A673 (cell line): Measurements from ENCODE around the gene TCF3. TPM values are rescaled to one million over a fixed set of nuclear protein-coding genes. Genes with fewer than 3 reads are reported as not detected.
"Not testable (repeated sequence)": the region's sequence is repeated elsewhere in the genome, so short reads cannot be mapped to it uniquely, and the experiment has no call there.

Source experiments
- BruUV-seq: library from RNA; stranded (reverse); fragments of 400-500 nt; replicated peaks from 2 replicates; lab custom pipeline; 2021; lab: Mats Ljungman, UMichigan
- CTCF ChIA-PET: fragments of 300-600 bp; sonication (Branson Sonifier 250); formaldehyde crosslinking; loops from one replicate; lab custom pipeline; 2022; ENCODE audit warnings: antibody characterized with exemption; lab: Charles Lee
- POLR2A ChIA-PET: fragments of 300-600 bp; sonication (Branson Sonifier 250); formaldehyde crosslinking; loops from one replicate; lab custom pipeline; 2022; ENCODE audit warnings: antibody characterized with exemption; ENCODE audit not compliant: low non-redundant PET; lab: Charles Lee
- DNase-seq: peaks from one replicate; pipeline ENCODE4 v3.0.0-alpha.2; 2015; ENCODE audit warnings: low spot score
- H3K27ac ChIP-seq: fragments of 200-600 bp; sonication (generic); 2 replicates; pipeline ENCODE4 v1.5.1; 2016; ENCODE audit warnings: mixed run types, low read depth, mild to moderate bottlenecking, mixed read lengths, antibody characterized with exemption, low read length; ENCODE audit not compliant: poor library complexity, severe bottlenecking
- H3K27me3 ChIP-seq: fragments of 200-600 bp; sonication (generic); replicated peaks from 2 replicates; pipeline ENCODE4 v1.6.1; 2017; ENCODE audit warnings: mixed run types, low read depth, mild to moderate bottlenecking, mixed read lengths, antibody characterized with exemption, low read length; ENCODE audit not compliant: insufficient read depth, poor library complexity
- H3K36me3 ChIP-seq: fragments of 200-600 bp; sonication (generic); 2 replicates; pipeline ENCODE4 v1.6.1; 2016; ENCODE audit warnings: mixed run types, mild to moderate bottlenecking, mixed read lengths, antibody characterized with exemption, low read length; ENCODE audit not compliant: insufficient read depth, poor library complexity, severe bottlenecking
- H3K4me1 ChIP-seq: fragments of 200-600 bp; sonication (generic); 2 replicates; pipeline ENCODE4 v1.6.1; 2017; ENCODE audit warnings: mixed run types, mild to moderate bottlenecking, mixed read lengths, antibody characterized with exemption, low read length; ENCODE audit not compliant: insufficient read depth, poor library complexity, severe bottlenecking
- H3K4me3 ChIP-seq: fragments of 200-600 bp; sonication (generic); 2 replicates; pipeline ENCODE4 v1.5.1; 2016; ENCODE audit warnings: low read depth, mixed run types, mild to moderate bottlenecking, mixed read lengths, low read length; ENCODE audit not compliant: poor library complexity, severe bottlenecking
- H3K9me3 ChIP-seq: fragments of 200-600 bp; sonication (generic); 2 replicates; pipeline ENCODE4 v1.6.1; 2016; ENCODE audit warnings: mixed run types, low read depth, mild to moderate bottlenecking, mixed read lengths, antibody characterized with exemption, low read length; ENCODE audit not compliant: poor library complexity, severe bottlenecking
- EZH2 ChIP-seq: fragments of 200-600 bp; sonication (generic); IDR thresholded peaks from 2 replicates; pipeline ENCODE4 v1.6.1; 2017; ENCODE audit warnings: borderline replicate concordance, low read depth, mild to moderate bottlenecking, mixed read lengths, antibody characterized with exemption, low read length; ENCODE audit not compliant: poor library complexity, severe bottlenecking
- intact Hi-C: fragments of 100-400 bp; cut with micrococcal nuclease; formaldehyde crosslinking; loops from one replicate; pipeline ENCODE4 v1.10.0; 2022; ENCODE audit not compliant: unreplicated experiment
- total RNA-seq: library from RNA; stranded (reverse); gene quantifications from 2 replicates; pipeline ENCODE4 v1.2.3, GENCODE V29; 2021
- TF ChIP-seq, protein P1 (sequence below): fragments of 300-800, 200-600 bp; sonication (generic); conservative IDR thresholded peaks from 2 replicates; pipeline ENCODE4 v1.5.1; 2017; ENCODE audit warnings: low read depth, mild to moderate bottlenecking, antibody characterized with exemption, low read length, moderate library complexity, mixed read lengths

The TCF3 gene
- total RNA-seq, 1 experiment from 2014 or later, result 333 TPM

DNA sequence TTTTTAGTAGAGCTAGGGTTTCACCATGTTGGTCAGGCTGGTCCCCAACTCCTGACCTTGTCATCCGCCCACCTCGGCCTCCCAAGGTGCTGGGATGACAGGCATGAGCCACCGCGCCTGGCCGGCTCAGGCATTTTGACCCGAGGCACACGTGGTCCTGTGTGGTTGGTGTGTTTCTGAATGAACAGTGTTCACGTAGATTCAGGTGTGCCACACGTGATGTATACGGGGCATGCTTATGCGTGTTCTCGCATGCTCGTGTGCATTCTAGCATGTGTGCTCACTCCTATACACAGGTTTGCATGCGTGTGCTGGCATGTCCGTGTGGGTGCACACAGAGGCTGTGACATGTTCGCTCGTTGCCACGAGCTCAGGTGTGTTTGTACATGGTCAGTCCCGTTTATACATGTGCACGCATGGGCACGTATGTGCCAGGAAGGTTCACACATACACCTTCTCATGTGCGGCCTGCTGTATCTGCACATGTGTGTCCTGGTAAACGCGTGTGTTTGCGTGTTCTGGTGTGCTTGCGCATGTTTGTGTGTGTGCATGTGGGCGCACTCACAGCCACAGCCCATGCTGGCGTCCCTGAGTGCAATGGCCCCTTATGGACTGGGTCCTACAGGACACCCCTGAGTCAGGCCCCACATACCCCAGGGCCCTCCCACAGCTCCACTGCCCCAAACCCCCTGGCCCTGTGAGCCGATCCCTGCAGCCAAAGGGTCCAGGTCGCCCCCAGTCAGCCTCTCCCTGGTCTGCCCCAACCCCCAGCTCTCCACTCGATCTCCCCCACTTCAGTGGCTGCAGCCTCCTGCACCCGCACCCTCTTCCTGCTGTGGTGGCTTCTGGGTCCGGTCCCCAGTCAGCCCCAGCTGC is 20.6 kb upstream of the TCF3 start:
- ChIA-PET POLR2A (no interaction called here), CTCF (interaction anchor here (0.7 to 1.4 kb wide), 6 partner anchors 22 to 153 kb away, joined by 3 to 8 read pairs (median 6); partner anchors contain the start of gene UQCR11)
- no peaks in the 10 kb centered on the region for H3K9me3 ChIP-seq
- H3K4me3 ChIP-seq, result no peak overlapping the region
- H3K27ac ChIP-seq, result no peak overlapping the region
- H3K36me3 ChIP-seq, result no peaks in the 10 kb centered on the region
- no peak for TF ChIP-seq EZH2
- TF ChIP-seq, protein P1, sequence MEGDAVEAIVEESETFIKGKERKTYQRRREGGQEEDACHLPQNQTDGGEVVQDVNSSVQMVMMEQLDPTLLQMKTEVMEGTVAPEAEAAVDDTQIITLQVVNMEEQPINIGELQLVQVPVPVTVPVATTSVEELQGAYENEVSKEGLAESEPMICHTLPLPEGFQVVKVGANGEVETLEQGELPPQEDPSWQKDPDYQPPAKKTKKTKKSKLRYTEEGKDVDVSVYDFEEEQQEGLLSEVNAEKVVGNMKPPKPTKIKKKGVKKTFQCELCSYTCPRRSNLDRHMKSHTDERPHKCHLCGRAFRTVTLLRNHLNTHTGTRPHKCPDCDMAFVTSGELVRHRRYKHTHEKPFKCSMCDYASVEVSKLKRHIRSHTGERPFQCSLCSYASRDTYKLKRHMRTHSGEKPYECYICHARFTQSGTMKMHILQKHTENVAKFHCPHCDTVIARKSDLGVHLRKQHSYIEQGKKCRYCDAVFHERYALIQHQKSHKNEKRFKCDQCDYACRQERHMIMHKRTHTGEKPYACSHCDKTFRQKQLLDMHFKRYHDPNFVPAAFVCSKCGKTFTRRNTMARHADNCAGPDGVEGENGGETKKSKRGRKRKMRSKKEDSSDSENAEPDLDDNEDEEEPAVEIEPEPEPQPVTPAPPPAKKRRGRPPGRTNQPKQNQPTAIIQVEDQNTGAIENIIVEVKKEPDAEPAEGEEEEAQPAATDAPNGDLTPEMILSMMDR, result no peak
- DNase-seq, result no peak
- intact Hi-C loops, result loop anchor here (2.0 to 5.0 kb wide), 3 partner anchors 94 to 174 kb away; partner anchors contain the start of gene REXO1
- peaks cover 21% of the 10 kb centered on the region for H3K4me1 ChIP-seq
- no TSS peak for BruUV-seq
- no peaks in the 10 kb centered on the region for H3K27me3 ChIP-seq

DNA sequence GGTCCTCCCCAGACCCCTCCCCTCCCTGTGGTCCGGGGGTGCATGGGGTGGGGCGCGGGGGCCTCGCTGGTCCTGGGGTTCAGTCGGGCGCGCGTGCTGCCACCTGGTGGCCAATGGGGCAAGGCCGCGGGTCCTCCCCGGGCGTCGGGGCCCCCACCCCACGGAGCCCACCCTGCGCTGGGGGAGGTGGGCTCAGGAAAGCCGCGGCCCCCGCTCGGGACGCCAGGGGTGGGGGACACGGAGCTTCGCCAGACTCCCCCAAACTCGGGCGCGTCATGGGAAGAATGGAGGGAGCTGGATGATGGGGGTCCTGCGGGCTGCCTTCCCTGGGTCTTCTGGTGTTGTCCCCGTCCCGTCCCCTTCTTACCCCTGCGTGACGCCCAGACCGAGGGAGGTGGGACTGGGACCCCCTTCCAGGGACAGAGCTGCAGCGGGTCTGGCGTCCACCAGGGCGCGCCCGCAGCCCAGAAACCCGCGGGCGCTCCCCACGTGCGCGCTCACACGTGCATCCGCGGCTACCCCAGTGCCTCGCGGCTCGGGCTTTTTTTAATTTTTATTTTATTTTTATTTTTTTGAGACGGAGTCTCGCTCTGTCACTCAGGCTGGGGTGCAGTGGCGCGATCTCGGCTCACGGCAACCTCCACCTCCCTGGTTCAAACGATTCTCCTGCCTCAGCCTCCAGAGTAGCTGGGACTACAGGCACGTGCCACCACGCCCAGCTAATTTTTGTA is 19.8 kb upstream of the TCF3 start:
- CTCF ChIA-PET, result interaction anchor here (0.5 to 1.4 kb wide), 7 partner anchors 21 to 181 kb away, joined by 3 to 8 read pairs (median 4); partner anchors contain the start of genes REEP6 and UQCR11

DNA sequence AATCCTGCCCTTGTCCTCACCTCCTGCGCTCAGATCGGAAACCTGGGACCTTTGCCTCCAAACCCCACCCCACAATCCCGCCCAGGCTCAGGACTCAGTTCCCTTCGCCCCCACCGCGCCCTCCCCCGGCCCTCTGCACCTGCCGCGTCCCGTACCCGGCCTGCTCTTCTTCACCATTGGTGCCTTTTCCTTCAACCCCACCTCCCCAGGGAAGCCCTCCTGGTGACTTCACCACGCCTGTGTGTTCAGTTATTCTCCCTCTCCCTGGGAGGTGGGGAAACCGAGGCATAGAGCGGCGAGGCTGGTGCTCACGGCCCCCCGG is 19.3 kb upstream of the TCF3 start:
- POLR2A ChIA-PET, result no interaction called here
- peak overlapping the region; percentile 43 for H3K4me3 ChIP-seq

More for the DNA sequence above, 19.8 kb upstream of the TCF3 start:
- peak; percentile 70 for DNase-seq
- TF ChIP-seq EZH2, result no peak
- TF ChIP-seq, protein P1, result peak; percentile 86
- POLR2A ChIA-PET, result no interaction called here
- Histone ChIP-seq H3K27me3 (no peaks in the 10 kb centered on the region), H3K27ac (no peak overlapping the region), H3K4me3 (peak overlapping the region; percentile 43), H3K36me3 (no peaks in the 10 kb centered on the region), H3K4me1 (peaks cover 29% of the 10 kb centered on the region), H3K9me3 (no peaks in the 10 kb centered on the region)
- intact Hi-C loops, result loop anchor here (2.0 to 5.0 kb wide), 3 partner anchors 95 to 175 kb away; partner anchors contain the start of gene REXO1
- no TSS peak for BruUV-seq

DNA sequence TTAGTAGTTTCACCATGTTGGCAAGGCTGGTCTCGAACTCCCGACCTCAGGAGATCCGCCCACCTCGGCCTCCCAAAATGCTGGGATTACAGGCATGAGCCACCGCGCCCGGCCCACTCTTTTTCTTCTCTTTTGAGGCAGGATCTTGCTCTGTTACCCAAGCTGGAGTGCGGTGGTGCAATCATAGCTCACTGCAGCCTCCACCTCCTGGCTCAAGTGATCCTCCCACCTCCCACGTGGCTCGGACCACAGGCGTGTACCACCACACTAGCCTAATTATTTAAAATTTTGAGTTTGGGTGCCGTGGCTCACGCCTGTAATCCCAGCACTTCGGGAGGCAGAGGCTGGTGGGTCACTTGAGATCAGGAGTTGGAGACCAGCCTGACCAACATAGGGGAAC is 18.3 kb upstream of the TCF3 start:
- POLR2A ChIA-PET, H3K27me3 ChIP-seq, H3K4me3 ChIP-seq, H3K27ac ChIP-seq, BruUV-seq, H3K36me3 ChIP-seq, H3K9me3 ChIP-seq, DNase-seq: not testable (repeated sequence)
- intact Hi-C loops, result loop anchor here (2.0 to 5.0 kb wide), 3 partner anchors 64 to 177 kb away; partner anchors contain the start of gene REXO1
- peaks cover 26% of the 10 kb centered on the region for H3K4me1 ChIP-seq
- CTCF ChIA-PET, result interaction anchor here (1.0 kb wide), 1 partner anchor 124 kb away, joined by 3 read pairs; no protein-coding TSS in a partner anchor

More for the DNA sequence above, 19.3 kb upstream of the TCF3 start:
- intact Hi-C loops, result loop anchor here (2.0 to 5.0 kb wide), 4 partner anchors 65 to 176 kb away; partner anchors contain the start of gene REXO1
- Histone ChIP-seq H3K27ac (no peak overlapping the region), H3K27me3 (no peaks in the 10 kb centered on the region), H3K36me3 (no peaks in the 10 kb centered on the region), H3K9me3 (no peaks in the 10 kb centered on the region), H3K4me1 (peaks cover 30% of the 10 kb centered on the region)
- no TSS peak for BruUV-seq
- DNase-seq, result peak; percentile 54
- TF ChIP-seq, protein P1, result no peak
- TF ChIP-seq EZH2, result no peak
- CTCF ChIA-PET, result interaction anchor here (0.5 to 1.4 kb wide), 3 partner anchors 66 to 181 kb away, joined by 3 to 8 read pairs (median 4); partner anchors contain the start of genes REEP6 and UQCR11
